MM.1S (cell line): ENCODE measurements around the gene ACTR3C.
A peak's percentile ranks its signal among the peaks of the same experiment; 100 is the strongest.

Experiments
- DNase-seq: peaks from one replicate; pipeline ENCODE4 v3.0.0-alpha.2; 2015
- H2AFZ ChIP-seq: fragments of 300-600 bp; sonication (generic); 2 replicates; pipeline ENCODE4 v1.6.0; 2016; ENCODE audit warnings: antibody characterized with exemption, low read length
- H3F3A ChIP-seq: fragments of 300-600 bp; sonication (generic); 2 replicates; pipeline ENCODE4 v1.6.1; 2016; ENCODE audit warnings: mild to moderate bottlenecking, antibody characterized with exemption, low read length, moderate library complexity, mixed read lengths; ENCODE audit not compliant: insufficient read depth
- H3K27ac ChIP-seq: fragments of 300-600 bp; sonication (generic); 2 replicates; pipeline ENCODE4 v1.5.1; 2016; ENCODE audit warnings: mild to moderate bottlenecking, low read length
- H3K27me3 ChIP-seq: fragments of 300-600 bp; sonication (generic); replicated peaks from 2 replicates; pipeline ENCODE4 v1.6.0; 2016; ENCODE audit warnings: low read length; ENCODE audit not compliant: insufficient read depth
- H3K36me3 ChIP-seq: fragments of 300-600 bp; sonication (generic); replicated peaks from 2 replicates; pipeline ENCODE4 v1.6.1; 2016; ENCODE audit warnings: mild to moderate bottlenecking, low read length, mixed read lengths; ENCODE audit not compliant: insufficient read depth
- H3K4me1 ChIP-seq: fragments of 300-600 bp; sonication (generic); 2 replicates; pipeline ENCODE4 v1.6.1; 2016; ENCODE audit warnings: low read length, mixed read lengths
- H3K4me2 ChIP-seq: fragments of 300-600 bp; sonication (generic); 2 replicates; pipeline ENCODE4 v1.6.0; 2016; ENCODE audit warnings: low read depth, low read length
- H3K4me3 ChIP-seq: fragments of 300-600 bp; sonication (generic); 2 replicates; pipeline ENCODE4 v1.5.1; 2016; ENCODE audit warnings: low read length, mixed read lengths
- H3K79me2 ChIP-seq: fragments of 300-600 bp; sonication (generic); 2 replicates; pipeline ENCODE4 v1.6.1; 2016; ENCODE audit warnings: mixed run types, low read length, mixed read lengths
- H3K9ac ChIP-seq: fragments of 300-600 bp; sonication (generic); 2 replicates; pipeline ENCODE4 v1.6.1; 2016; ENCODE audit warnings: low read length, mixed read lengths
- H3K9me2 ChIP-seq: fragments of 300-600 bp; sonication (generic); replicated peaks from 2 replicates; pipeline ENCODE4 v1.6.1; 2016; ENCODE audit warnings: mild to moderate bottlenecking, low read length, mixed read lengths; ENCODE audit not compliant: insufficient read depth
- H3K9me3 ChIP-seq: fragments of 300-600 bp; sonication (generic); replicated peaks from 2 replicates; pipeline ENCODE4 v1.6.1; 2016; ENCODE audit warnings: mild to moderate bottlenecking, low read length, mixed read lengths; ENCODE audit not compliant: insufficient read depth
- H4K20me1 ChIP-seq: fragments of 300-600 bp; sonication (generic); 2 replicates; pipeline ENCODE4 v1.6.1; 2016; ENCODE audit warnings: mild to moderate bottlenecking, low read length, moderate library complexity, mixed read lengths; ENCODE audit not compliant: insufficient read depth
- EZH2 ChIP-seq: fragments of 300-600 bp; sonication (generic); optimal IDR thresholded peaks from 2 replicates; pipeline ENCODE3; 2017; ENCODE audit warnings: low read depth, mild to moderate bottlenecking, antibody characterized with exemption, low read length, mixed read lengths
- EZH2phosphoT487 ChIP-seq: fragments of 300-600 bp; sonication (generic); IDR thresholded peaks from 2 replicates; pipeline ENCODE4 v1.6.1; 2018; ENCODE audit warnings: antibody characterized with exemption, low read length
- TF ChIP-seq, protein P1 (sequence below): fragments of 300-600 bp; sonication (generic); IDR thresholded peaks from 2 replicates; pipeline ENCODE4 v1.5.1; 2016; ENCODE audit warnings: antibody characterized with exemption, low read length, mixed read lengths

Gene ACTR3C

DNA sequence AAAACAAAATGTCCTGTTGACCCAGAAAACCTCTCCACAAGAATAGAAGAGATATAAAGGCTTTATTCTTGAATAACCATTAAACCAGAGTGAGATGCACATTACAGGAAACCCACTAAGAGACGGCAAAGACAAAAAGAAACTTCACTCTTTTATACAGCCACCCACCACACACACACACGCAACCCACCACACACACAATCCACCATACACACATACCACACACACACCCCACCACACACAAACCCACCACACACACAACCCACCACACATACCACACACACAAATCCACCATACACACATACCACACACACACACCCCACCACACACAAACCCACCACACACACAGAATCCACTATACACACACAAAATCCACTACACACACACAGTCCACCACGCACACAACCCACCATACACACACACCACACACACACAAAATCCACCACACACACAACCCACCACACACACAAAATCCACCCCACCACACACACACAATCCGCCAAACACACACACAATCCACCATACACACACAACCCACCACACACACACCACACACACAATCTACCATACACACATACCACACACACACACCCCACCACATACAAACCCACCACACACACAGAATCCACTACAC is 35.8 kb upstream of the ACTR3C start:
- Histone ChIP-seq H3K27me3 (no peaks in the 10 kb centered on the region), H2AFZ (no peak overlapping the region), H3K9me3 (no peaks in the 10 kb centered on the region), H3F3A (peaks cover 19% of the 10 kb centered on the region), H3K4me2 (no peak overlapping the region), H3K79me2 (no peaks in the 10 kb centered on the region), H3K4me3 (no peak overlapping the region), H3K4me1 (peaks cover 30% of the 10 kb centered on the region), H3K27ac (no peak overlapping the region), H3K9ac (no peak overlapping the region), H3K9me2 (no peaks in the 10 kb centered on the region), H4K20me1 (no peaks in the 10 kb centered on the region), H3K36me3 (no peaks in the 10 kb centered on the region)
- TF ChIP-seq EZH2phosphoT487: no peak
- TF ChIP-seq, protein P1, sequence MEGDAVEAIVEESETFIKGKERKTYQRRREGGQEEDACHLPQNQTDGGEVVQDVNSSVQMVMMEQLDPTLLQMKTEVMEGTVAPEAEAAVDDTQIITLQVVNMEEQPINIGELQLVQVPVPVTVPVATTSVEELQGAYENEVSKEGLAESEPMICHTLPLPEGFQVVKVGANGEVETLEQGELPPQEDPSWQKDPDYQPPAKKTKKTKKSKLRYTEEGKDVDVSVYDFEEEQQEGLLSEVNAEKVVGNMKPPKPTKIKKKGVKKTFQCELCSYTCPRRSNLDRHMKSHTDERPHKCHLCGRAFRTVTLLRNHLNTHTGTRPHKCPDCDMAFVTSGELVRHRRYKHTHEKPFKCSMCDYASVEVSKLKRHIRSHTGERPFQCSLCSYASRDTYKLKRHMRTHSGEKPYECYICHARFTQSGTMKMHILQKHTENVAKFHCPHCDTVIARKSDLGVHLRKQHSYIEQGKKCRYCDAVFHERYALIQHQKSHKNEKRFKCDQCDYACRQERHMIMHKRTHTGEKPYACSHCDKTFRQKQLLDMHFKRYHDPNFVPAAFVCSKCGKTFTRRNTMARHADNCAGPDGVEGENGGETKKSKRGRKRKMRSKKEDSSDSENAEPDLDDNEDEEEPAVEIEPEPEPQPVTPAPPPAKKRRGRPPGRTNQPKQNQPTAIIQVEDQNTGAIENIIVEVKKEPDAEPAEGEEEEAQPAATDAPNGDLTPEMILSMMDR: no peak
- TF ChIP-seq EZH2: no peak
- no peak for DNase-seq

DNA sequence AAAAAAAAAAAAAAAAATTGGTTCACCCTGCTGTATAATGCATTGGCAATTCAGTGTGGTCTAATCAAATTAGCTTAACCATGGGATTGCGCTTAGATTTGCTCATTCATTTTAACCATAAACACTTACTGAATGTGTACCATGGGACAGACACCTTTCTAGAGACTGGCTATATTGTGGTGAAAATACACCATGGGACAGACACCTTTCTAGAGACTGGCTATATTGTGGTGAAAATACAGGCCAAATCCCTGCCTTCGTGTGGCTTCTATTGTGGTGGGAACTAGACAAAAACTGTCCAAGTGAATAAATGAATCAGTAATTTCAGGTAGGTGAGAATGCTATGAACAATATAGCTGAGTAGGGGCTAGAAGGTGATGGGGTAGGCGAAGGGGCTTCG is 35.1 kb upstream of the ACTR3C start:
- Histone ChIP-seq H3K27me3 (no peaks in the 10 kb centered on the region), H3K9me2 (no peaks in the 10 kb centered on the region), H3K9ac (no peak overlapping the region), H3K27ac (no peak overlapping the region), H3K9me3 (no peaks in the 10 kb centered on the region), H3K36me3 (no peaks in the 10 kb centered on the region), H2AFZ (no peak overlapping the region), H3K79me2 (no peaks in the 10 kb centered on the region), H3K4me1 (peaks cover 24% of the 10 kb centered on the region), H3K4me2 (no peak overlapping the region), H4K20me1 (no peaks in the 10 kb centered on the region), H3F3A (peaks cover 15% of the 10 kb centered on the region), H3K4me3 (no peak overlapping the region)
- TF ChIP-seq EZH2 (no peak), EZH2phosphoT487 (no peak)
- TF ChIP-seq, protein P1: no peak
- no peak for DNase-seq

DNA sequence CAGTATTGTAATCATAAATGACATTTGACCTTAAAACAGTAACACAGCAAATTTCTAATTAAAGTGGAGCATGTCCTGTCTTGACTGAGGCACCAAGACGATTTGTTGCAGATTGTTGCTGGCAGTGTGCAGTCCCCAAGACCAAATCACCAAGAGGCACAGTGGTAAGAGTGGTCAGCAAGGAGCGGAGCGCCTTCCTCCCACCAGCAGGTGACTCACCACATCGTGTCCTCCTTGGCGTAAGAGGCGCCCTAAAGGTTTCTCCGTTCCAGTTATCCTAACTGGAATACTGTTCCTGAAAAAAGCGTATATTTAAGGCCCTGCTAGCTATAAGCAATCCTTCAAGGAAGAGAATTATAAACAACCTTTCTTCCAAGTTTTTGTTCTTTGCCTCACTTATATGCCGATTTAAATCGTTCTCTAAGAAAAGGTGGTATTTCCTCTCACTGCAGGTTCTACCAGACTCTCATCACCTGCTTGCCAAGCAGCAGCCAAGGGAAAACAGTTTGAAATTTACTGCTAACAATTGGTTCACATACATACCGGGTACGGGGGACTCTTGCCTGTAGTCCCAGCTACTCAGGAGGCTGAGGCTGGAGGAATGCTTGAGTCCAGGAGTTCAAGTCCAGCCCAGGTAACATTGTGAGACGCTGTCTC is 34.6 kb upstream of the ACTR3C start:
- Histone ChIP-seq H3K9me3 (no peaks in the 10 kb centered on the region), H3K79me2 (no peaks in the 10 kb centered on the region), H4K20me1 (no peaks in the 10 kb centered on the region), H3K9me2 (no peaks in the 10 kb centered on the region), H3K4me2 (peak overlapping the region; percentile 46), H3K4me1 (peaks cover 24% of the 10 kb centered on the region), H3K36me3 (no peaks in the 10 kb centered on the region), H3K27ac (peak overlapping the region; percentile 40; the same call in 1 of the 2 replicates), H3F3A (peaks cover 15% of the 10 kb centered on the region), H3K27me3 (no peaks in the 10 kb centered on the region), H2AFZ (peak overlapping the region; percentile 40), H3K4me3 (no peak overlapping the region; the same call in 1 of the 2 replicates), H3K9ac (peak overlapping the region; percentile 1; the same call in 1 of the 2 replicates)
- DNase-seq: no peak
- TF ChIP-seq EZH2phosphoT487 (no peak), EZH2 (no peak)
- TF ChIP-seq, protein P1: no peak; the same call in 1 of the 2 replicates
